HG03039 (cell line): ENCODE results near the gene CPSF3.
"Not testable (repeated sequence)": the region's sequence is repeated elsewhere in the genome, so short reads cannot be mapped to it uniquely, and the experiment has no call there.

Experiments used
- ATAC-seq: cut with Tn5 transposase; IDR thresholded peaks from one replicate; pipeline ENCODE4 v1.9.1; 2021; ENCODE audit warnings: mild to moderate bottlenecking, moderate library complexity; ENCODE audit not compliant: unreplicated experiment

CPSF3 gene

DNA sequence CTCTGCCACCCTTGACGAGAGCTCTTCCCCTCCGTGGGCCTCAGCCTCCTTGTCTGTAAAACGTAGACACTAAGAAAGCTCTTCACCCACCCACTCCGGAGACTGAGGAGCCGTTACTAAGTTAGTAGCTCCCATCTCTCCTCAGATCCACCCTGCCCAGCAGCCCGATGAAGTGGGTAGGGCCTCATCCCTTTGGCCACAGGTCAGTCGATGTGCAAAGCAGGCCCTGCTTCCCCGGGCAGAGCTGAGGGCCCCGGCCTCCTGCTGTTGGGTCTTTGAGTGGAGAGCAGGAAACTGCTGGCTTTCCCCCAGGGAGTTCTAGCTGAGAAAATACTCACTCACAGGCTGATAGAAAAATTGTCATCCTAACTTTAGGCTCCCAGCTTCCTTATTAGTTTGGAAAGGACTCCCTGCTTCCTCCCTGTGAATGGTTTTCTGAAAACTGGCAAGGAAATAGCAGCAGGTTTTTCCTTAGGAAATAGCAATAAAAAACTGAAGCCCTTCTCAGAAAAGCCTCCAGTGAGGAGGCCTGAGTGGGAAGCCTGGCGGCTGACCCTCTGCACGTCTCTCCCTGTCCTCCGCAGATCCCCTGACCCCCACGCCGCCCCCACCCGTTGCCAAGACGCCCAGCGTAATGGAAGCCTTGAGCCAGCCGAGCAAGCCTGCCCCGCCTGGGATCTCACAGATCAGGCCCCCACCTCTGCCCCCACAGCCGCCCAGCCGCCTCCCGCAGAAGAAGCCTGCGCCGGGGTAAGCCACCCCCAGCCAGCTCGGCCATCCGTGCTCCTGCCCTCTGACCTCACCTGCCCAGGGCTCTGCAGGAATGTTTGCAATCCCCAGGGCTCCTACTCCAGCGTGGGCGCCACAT, 30.3 kb upstream of the CPSF3 start:
- no peak for ATAC-seq

DNA sequence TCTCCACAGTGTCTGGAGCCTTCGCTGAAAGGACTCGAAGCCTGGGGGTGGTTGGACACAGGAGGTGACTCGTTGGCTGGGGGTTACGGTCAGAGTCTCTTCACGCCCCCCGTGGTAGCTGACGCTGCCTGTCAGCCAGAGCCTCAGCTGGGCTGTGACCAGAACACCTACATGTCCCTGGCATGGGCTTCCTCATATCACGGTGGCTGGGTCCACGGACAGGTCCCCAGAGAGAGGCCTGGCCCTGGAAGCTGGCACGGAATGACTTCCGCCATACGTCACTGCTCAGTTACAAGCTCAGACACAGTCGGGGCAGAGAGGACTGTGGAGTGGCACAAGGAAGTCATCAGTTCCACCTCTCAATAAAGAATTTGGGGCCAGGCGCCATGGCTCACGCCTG, 28.6 kb upstream of the CPSF3 start:
- no peak for ATAC-seq

DNA sequence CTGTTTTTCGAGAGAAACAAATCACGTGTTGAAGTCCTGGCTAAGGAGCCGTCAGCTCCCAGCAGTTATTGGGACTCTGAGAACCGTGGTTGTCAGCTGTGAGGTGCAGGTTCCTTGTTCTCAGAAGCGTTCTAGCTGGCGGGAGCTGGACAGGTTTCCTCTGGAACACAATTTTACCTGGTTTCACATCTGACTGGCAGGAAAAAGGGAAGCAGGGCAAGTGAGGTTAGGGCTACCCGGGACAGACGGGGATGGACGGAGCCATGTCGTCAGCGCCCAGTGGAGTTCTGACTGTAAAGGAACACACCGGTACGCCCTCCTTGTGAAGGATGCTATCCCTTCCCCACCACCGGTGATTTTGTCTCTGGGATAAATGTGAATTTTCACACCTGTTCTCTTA, 26.3 kb upstream of the CPSF3 start:
- ATAC-seq: no peak

DNA sequence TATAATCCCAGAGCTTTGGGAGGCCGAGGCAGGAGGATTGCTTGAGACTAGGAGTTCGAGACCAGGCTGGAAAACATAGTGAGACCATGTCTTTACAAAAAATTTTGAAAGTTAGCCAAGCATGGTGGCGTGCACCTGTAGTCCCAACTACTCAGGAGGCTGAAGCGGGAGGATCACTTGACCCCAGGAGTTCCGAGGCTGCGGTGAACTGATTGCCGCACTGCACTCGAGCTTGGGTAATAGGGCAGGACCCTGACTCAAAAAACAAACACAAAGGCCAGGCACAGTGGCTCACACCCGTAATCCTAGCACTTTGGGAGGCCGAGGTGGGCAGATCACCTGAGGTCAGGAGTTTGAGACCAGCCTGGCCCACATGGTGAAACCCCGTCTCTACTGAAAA, 25.2 kb upstream of the CPSF3 start:
- not testable (repeated sequence) for ATAC-seq

DNA sequence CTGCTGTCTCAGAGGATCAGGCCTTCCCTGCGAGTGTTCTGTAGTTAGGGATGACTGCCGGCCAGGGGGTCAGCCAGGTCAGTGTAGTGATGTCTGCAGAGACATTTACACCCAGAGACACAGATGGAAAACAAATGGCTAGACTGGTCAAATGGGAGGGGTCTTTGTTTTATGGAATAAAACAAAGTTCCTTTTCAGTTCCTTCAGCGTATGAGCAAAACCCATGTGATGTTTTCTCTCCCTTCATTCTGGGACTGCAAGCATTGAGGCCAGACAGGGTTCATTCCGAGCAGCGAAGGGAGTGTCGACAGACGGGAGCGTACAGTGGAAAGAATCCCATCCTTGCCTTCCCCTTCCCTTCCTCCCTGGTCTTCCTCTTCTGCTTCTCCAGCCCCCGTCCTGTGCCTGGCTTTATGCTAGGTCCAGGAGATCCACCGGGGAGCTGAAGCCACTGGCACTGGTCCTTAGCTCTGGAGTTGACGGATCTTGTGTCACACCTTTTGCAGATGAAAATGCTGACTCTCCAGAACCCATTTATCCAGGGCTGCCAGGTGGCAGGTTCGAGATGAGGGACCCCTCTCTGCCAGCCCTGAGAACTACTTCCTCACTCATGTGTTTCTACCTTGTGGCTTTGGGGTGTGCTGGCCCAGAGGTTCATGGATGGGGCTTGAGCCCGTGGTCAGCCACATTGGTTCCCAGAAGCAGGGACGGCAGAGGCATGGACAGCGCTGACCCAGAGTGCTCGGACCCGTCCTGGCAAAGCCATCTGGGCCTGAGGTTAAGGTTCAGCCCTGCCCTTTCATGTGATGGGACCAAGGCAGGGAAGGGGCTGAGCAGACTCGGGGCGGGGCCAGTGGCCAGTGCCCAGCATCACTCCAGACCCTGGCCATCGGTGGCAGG, 24.3 kb upstream of the CPSF3 start:
- no peak for ATAC-seq

DNA sequence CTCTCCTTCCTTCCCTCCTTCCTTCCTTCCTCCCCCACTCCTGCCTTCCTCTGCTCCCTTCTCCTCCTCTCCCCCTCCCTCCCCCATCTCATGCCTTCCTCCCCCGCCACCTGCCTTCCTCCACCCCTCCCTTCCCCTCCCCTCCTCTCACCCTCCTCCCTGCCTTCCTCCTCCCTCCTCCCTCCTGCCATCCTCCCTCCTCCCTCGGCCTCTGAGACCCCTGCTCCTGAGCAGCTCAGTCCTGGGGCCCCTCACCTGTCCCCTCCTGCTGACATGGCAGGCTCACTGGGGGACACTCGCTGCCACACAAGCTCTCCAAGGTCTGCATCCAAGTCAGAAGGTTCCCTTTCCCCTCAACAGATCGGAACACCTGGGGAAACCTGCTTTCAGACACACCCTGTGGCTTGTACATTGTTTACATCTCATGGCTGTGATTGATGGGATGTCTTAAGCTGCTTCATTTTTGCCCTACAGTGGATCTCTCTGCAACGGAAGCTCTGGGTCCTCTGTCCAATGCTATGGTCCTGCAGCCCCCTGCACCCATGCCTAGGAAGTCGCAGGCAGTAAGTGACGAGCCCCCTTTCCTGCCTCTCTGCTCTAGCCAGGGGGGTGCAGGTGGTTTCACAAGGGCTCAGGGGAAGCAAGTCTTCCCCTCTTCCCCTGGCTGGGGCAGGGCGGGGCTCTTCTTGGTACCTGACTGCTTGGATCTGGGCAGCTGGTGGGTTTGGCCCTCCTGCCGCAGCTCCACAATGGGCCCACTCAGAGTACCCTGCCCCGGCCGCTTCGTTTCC, 23.0 kb upstream of the CPSF3 start:
- no peak for ATAC-seq

DNA sequence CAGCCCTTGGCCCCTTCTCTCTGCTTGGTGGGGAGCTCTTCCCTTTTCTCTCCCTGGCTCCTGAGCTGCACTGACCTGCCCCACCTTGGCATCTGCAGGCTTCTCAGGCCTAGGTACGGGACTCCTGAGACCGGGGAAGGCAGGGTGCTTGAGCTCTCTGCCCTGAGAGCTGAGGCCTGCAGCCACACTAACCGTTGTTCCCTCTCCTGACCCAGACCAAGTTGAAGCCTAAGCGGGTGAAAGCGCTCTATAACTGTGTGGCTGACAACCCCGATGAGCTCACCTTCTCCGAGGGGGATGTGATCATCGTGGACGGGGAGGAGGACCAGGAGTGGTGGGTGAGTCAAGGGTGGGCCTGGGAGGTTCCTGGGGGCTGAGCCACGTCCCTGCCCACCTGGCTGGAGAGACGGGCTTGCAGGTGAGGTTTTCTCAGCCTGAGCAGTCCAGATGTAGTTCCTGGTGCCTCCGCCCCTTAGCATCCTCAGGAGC, 22.4 kb upstream of the CPSF3 start:
- ATAC-seq: no peak

DNA sequence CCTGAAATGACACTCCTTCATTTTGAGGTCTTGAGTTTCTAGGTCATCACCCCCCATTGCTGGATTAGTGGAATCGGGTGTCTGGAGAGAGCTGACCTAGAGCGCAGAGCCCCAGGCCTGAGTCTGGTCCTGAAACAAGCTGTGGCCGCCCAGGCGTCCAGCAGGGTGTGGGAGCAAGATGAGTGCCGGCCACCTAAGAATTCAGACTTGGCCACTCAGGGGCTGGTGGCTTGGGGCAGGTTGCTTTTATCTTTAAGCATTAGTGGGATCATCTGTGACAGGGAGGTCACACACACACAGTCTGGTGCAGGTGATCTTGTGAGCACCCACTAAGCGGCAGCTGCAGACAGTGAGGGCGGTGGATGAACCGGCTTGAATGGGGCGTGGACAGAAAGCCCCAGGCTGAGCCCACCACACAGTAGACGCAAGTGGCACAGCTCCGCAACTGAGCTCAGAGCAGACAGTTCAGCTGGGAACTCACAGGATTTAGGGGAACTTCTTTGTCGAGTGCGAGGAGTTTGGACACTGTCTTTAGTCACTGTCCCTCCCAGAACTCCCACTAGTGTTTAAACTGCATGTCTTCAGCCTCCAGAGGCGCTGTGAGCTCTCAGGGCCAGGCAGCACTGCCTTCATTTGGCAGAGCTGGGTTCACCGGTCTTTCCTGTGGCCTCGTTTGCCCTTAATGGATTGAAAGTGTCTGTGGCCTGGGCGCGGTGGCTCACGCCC, 21.6 kb upstream of the CPSF3 start:
- ATAC-seq: no peak

DNA sequence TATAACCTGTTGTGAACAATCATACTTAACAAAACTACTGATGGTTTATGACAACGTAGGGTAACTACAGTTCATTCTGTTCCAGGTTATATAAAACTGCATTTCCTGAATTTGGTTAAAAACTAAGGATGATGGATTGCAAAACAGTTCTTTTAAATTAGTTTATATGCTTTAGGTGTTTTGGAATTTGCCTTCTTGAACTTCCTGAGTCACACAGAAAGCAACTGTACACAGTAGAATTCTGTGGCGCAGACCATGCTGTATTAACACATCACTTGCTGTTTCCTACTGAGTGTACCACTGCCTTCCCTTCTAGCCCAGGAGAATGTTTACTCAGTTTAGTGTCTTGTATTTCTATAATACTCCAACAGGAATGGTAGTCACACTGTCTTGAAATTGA, 19.5 kb upstream of the CPSF3 start:
- no peak for ATAC-seq

DNA sequence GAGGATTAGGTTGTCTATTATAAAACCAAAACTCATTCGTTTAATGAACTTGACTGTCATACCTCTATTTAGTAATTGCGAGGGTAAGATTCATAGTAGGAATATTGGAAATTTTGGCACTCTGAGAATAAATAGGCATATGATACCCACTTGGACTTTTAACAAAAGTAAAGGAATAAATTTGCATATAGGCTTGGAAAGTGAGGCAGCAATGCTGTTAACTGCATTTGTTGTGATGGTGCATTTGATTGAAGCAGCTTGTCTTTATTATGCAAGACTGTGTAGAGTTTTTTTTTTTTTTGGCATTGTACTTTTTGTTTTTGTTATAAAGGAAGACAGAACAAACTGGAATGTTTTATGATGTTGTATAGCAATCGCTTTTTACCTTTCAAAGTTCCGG, 19.0 kb upstream of the CPSF3 start:
- ATAC-seq: no peak

DNA sequence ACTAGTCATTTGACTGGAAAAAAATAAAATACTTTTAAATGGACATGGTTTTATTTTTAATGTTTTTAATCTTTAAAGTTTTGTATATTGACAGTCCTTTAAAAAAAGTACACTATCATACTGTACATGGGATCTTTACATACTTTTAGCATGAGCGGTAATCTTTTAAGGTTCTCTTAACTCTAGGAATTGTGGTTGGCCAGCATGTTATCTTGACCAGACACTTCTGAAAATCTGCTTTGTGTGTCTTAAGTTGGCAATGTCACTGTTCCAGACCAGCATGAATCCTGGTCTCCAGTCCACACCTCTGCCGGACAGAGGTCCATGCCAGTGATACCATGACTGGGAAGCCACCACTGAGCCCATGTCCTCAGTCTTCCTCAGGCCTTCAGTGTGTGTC, 17.8 kb upstream of the CPSF3 start:
- no peak for ATAC-seq

DNA sequence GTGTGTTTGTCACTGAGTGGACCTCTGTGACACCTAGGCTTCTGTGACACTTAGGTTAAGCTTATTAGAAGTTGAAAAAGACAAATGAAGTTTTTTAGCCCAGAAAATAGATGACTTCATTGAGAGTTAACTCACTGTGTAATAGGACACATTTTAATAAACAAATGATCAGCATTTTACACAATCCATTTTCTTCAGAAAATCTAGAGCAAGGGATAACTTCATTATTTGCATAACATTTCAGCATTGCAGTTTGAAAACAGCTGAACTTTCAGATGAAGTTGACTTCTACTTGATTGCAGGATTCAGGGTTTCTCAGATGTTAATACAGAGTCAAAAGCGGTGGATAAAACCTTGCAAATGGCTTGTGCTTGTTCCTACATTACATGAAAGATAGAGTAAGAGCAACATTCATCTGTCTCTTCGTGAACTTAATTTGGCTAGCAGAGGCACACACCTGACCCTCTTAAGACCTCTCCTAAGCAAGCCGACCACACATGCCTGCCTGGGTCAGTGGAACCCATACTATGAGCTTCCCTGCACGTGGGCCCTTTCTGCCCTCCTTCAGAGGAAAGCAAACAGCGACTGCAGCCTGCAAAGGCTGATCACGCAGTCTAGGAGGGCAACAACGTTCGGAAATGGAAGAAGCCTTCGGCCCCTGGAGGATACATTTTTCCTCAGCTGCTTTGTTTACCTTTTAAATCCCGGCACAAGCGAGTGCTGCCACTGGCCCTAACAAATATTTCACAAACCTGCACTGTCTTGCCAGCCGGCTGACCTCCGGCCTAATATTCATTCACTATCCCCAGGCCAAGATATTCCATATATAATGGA, 16.7 kb upstream of the CPSF3 start:
- no peak for ATAC-seq

DNA sequence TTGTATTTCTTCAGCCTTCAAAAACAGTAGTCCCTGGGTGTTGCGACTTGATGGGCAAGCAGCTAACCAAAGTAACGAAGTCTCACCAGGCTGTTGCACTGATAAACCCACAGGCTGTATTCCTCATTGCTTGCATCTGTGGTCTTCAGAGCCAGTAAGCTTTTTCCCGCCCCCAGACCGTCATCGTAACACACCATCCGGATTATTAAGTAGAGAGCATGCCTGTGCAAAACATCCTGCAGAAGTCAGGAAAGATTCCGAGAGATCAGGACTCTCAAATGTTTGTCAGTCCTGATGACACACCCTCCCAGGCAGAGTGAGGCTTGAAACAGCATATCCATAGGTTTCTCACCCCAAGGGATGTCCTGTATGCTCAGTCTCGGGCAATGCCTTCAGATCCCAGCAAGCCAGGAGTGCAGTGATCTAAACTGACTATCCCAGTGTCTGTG, 16.1 kb upstream of the CPSF3 start:
- no peak for ATAC-seq

DNA sequence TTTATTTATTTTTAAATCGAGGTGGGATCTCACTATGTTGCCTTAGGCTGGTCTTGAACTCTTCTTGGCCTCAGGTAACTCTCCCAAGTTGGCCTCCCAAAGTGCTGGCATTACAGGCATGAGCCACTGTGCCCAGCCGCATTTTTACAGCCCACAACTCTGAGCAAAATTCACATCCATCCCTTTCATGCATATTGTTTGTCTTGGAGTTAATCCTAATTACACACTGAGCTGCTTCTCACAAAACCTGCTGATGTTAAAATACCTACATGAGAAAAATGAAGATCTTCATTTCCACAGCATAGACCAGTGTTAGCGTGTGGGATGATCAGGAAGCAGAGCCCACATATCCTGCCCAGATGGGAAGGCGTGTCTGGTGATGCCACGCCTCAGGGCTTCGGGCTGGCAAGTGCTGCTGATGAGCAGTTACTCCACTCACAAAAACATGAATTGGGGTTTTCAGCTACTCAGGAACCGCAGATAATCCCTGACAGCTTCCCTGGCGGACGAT, 14.8 kb upstream of the CPSF3 start:
- ATAC-seq: no peak

DNA sequence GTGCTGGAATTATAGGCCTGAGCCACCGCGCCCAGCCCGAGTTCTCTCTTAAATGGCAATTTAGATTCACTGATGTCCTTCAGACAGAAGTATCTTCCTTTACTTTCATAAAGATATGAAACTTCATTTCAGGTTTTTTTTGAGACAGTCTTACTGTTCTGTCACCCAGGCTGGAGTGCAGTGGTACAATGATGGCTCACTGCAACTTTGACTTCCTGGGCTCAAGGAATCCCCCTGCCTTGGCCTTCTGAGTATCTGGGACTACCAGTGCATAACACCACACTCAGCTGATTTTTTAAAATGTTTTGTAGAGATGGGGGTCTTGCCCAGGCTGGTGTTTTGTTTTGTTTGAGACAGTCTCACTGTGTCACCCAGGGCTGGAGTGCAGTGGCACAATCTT, 13.3 kb upstream of the CPSF3 start:
- ATAC-seq: no peak

DNA sequence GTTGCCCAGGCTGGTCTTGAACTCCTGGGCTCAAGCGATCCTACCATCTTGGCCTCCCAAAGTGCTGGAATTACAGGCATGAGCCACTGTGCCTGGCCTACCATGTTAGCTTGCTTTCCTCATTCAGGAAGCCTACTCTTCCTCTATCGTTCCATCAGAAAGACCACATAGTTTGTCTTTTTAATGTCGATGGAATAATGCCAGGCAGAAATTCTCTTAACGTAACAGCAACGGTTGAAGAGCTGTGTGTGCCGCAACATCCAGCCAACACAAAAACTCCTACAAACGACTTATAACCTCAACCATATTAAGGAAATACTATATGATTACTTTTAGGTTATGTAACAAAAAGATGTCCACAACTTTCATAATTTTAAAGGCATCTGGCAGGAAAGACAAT, 10.7 kb upstream of the CPSF3 start:
- ATAC-seq: no peak

DNA sequence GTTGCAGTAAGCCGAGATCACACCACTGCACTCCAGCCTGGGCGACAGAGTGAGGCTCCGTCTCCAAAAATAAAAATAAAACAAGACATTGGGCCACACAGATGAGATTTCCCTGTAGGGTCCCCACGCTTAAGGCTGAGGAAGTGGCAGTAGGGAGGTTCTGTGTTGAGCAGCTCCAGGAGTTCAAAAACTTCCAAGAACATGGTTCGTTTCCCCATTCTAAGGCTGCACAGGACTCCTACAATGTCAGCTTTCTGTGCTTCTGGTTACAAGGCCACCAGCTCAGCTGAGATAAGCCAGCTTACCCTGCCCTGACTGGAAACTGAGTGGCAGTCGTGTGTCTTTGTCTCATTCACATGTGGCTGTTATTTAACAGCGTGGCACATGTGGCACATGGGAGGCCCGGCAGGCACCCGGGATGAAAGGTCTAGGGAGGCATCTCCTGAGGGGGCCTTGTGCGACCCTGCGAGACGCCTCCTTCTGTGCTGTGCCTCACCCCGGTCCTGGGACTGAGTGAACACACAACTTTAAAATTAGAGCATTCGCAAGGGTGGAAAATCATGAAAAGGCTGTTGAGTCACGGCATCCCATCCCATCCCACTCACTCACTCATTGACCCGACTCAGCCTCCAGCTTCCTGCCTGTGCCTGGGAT, 7.8 kb upstream of the CPSF3 start:
- no peak for ATAC-seq

DNA sequence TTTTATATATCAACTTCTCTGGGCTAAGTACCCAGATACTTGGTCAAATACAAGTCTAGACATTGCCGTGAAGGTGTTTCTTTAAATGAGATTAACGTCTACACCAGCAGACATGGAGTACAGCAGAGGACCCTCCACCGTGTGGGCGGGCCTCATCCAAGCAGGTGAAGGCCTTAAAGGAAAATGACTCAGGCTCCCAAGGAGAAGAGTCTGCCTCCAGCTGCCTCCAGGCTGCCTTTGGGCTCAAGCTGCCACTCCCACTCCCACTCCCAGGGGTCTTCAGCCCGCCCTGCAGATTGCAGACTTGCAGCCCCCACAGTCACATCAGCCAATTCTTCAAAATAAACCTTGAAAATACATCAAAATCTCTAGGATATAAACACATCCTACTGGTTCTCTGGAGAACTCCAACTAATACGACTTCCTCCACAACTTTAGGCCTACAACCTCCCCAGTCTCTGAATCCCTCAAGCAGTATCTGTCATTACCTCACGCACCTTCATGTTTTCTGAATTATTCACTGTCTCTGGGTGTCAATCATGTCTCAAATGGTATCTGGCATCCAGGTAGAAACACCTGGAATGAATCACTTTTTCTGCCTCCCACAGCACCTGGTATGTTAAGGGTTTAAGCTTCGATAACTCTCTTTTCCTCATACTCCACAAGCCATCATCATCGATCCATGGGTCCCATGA, 7.0 kb upstream of the CPSF3 start:
- ATAC-seq: no peak
